RPMI8226 (cell line): ENCODE results near the gene KCNJ12.
"Not testable (repeated sequence)": the region's sequence is repeated elsewhere in the genome, so short reads cannot be mapped to it uniquely, and the experiment has no call there.

Source experiments
- DNase-seq: peaks from one replicate; pipeline ENCODE4 v3.0.0-alpha.2; 2015

Gene KCNJ12

DNA sequence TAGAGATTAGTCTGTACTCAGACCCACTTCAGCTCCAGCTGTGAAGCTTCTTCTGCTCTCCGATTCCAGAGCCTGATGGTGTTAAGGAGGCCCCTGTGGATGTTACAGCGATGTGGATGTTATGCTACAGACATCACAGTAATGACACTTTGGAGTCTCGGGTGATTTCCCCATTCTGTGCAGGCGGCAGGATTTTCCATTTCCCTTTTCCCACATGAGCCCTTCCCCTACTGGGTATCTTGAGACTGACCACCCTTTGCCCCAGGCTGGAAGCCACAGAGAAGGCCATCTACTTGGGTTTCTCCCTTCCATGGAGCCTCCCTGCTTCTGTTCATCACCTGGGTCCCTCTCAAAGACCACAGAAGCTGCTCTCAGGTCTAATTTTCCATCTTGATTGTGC, 78.3 kb downstream of the KCNJ12 start:
- DNase-seq = no peak

DNA sequence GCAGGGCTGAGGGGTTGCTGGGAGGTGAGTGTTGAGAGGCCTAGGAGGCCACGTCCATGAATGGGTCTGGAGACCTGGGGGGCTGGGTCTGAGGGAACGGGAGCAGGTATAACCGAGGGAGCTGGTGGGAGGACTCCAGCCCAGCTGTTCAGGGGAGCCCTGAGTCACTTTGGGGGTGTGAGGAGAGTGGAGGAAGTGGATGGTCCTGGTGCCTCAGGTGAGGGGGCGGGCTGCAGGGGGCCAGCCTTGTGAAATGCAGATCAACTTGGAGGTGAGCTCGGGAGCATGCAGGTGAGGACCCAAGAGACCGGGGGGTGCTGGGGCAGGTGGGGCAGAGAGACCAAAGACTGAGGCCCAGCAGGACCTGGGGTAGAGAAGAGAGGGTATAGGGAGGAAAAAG, 79.6 kb downstream of the KCNJ12 start:
- no peak for DNase-seq

DNA sequence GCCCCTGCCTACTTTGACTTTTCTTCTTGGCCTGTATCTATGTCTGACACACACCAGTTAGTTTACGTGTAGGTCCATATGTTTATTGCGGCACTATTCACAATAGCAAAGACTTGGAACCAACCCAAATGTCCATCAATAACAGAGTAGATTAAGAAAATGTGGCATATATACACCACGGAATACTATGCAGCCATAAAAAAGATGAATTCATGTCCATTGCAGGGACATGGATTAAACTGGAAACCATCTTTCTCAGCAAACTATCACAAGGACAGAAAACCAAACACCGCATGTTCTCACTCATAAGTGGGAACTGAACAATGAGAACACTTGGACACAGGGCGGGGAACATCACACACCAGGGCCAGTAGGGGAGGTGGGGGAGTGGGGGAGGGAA, 80.3 kb downstream of the KCNJ12 start:
- DNase-seq = not testable (repeated sequence)

DNA sequence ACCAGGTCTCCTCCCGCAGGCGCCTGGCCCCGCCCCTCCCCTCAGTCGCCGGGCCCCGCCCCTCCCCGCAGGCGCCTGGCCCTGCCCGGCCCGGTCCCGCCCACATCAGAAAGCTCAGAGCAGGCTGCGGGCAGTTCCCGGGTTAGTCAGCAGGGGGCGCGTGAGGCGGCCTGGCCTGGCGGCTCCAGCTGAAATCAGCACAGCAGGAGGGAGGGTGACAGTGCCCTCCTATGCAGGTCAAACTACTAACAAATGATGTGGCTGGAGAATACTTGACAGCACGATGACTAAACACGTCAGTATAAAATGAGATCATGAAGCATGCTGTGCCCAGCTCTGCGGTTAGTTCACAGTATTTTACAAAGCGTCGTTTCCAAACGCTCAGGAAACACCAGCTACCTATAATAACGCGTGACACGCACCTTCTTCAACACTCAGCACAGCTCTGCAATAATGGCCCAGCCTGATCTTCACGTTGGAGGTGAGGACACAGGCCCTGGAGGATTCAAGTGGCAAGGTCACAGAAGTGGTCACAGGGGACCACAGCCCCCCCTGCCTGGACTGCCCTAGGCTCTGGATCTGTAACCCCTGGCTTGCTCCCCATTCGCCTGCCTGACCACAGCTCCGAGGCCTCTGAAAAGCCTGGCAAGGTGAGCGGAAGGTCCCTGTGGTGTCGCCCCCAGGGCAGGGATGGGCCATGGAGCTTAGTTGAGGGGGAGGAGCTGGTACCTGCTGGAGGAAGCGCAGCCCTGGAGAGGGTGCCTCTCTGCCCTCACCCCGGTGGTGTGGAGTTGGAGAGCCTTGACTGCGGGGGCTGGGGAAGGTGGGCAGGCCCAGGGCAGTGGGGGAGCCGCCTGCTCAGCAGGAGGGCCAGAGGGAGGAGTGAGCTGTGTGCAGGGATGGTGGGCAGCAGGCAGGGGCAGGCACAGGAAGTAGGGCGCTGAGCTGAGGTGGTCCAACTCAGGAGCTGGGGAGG, 81.2 kb downstream of the KCNJ12 start:
- DNase-seq = peak; percentile 76

DNA sequence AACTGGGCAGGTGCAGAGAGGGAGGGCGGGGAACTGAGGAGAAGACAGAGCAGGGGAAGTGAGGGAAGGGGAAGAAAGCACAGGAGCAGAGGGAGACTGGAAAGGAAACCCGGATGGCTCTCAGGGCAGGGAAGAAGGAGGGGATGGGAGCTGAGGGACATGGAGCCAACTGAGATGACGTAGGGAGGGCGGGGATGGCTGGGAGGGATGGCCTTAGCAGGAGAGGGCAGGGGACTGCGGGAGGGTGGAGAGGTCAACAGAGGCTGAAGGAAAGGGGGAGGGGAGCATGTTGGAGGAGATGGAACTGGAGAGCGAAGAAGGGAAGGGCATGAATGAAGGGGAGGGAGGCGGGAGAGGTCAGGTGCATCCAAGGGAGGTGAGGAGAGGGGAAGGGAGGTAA, 81.9 kb downstream of the KCNJ12 start:
- no peak for DNase-seq

DNA sequence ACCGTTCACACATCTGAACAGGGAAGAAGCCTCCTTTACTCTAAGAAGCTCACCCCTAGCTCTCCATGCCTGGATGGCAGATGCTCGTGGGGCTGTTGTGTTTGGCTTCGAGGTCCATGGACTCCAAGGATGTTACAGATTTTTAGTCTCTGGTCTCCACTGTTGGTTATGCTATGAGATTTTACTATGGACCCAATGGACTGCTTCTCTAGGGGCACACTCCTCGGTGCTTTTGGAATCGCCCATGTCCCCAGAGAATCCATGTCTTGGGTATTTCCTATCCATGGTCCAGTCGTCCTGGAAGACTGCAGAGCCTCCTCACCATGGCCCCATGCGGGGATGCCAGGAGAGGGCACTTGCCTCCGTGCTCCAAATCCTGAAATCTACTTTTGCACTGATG, 83.4 kb downstream of the KCNJ12 start:
- DNase-seq = no peak

DNA sequence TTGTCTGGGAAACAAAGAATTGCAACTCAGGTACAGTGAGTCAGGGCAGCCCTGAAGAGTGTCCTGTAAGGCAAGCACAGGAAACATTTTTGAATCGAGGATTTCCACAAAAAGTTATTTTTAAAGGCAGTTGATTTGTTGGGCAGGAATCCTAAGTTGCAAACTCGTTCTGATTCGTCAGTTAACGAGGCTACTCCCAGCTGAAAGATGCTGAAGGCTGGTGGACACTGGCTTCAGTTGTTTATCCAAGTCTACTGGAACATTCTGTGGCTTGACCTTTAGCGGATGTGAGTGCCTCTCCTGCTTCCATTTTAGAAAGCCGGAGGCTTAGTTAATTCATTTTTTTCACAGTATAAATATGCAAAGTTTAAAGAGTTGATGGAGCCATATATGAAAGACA, 84.2 kb downstream of the KCNJ12 start:
- DNase-seq = no peak

DNA sequence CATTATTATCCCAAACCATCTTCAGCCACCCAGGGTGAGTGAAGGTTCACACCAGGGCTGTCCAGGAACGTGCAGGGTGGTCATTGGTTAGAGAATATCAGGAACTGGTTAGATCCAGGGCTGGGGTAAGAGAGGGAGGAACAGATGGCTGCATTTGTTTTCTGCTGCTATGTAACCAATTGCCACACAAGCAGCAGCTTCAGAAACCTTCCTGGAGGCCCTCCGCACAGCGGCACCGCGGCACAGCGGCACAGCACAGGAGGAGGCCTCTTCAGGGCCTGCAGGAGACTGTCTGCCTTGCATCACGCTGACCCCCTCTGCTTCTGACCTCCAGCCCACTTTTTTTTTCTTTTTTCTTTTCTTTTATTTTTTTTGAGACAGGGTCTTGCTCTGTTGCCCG, 86.1 kb downstream of the KCNJ12 start:
- no peak for DNase-seq

DNA sequence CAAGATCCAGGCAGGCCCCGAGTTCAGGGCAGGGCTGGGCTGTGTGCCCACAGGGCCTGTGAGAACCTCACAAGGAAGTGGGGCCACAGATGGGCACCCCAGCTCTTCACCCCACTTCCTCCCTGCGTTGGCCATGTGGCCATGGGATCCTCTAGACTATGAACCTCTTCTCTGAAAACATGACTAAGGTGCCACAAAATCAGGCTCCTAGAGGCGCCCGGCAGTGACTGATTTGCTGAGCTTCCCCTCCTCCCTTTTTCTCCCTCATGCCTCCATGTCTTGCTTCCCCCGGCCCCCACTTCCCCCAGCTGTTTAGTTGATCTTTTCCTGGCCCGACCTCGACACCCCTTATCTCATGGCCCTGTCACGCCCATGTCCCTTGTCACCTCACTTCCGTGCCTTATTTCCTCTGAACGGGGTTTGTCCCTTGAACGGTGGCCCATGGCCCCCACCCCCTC, 87.1 kb downstream of the KCNJ12 start:
- no peak for DNase-seq

DNA sequence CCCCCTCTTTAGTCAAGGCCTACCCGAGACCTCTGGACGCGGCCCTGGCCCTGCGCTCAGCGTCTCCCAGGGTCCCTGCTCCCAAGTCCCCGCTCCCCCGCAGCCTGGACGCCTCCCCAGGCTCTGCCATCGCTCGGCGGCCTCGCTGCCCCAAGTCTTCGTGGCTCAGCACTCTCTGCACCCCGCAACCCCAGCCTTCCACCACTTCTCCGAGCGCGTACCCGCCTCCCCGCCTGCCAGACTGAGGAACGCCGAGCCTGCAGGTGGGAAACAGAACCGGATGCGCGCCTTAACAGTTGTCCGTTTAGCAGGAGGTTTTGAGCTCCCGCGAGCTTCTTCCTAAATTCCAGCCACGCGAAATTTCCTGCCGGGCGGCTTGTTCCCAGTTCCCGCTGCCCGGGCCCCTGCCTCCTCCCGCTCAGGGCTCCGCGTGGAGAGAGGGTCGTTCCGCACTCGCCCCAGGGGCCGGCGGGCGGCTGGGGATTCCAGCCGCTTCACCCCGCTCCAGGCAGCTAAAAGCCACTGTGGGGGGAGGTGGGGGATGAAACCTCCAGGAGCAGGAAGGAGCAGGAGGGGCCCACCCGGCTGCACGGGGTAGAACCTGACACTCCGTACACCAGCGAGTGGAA, 87.7 kb downstream of the KCNJ12 start:
- DNase-seq = no peak

DNA sequence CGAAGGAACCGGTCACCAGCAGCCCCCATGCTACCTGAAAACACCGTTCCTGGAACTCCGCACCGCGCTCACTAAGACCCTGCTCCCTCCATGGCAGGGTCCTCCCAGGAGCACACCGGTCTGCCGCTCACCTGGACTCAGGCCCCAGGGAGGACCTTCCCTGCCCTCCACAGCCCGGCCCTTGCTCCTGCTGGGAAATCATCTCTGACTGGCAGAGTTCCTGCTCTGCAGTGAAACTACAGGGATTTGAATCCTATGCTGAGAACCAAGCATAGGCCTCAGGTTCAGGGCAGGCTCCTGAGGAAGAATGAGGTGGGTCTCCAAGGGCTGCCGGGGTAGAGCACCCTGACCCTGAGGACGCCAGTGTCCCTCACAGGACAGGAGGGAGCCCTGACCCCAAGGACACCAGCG, 88.5 kb downstream of the KCNJ12 start:
- no peak for DNase-seq

DNA sequence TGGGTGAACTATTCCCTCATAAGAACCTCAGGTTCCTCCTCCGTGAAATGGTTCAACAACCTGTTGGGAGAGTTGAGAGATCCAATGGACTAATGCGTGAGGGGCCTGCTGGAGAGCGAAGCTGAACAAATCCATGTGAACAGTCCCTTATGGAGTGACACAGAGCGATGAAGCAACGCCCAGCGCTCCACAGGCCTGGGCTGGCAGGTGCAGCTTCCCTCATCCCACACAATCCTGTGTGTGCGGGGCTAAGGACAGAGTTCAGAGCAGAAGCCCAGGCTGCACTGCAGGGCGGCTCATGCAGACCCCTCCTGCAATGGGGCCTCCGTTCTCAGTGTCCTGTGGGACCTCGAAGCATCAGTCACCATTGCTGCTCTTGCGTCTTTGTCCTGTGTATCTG, 90.4 kb downstream of the KCNJ12 start:
- DNase-seq = no peak

DNA sequence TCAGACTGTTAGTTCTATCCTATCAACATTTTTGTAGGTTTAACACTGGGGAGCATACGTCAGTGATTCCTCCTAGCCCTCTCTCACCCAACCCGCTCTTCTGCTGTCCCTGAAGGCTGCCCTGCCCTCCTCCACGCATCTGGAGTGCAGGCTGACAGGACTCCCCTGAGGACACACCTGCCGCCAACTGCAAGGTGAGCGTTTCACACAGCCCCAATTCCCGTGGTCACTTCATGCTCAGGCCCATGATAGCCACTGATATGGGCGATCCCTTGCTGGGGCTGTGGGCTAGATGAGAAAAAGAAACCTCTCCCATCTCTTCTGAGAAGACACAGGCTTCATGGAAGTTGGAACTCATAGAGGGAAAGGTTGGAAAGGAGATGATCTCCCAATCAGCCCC, 91.0 kb downstream of the KCNJ12 start:
- no peak for DNase-seq

DNA sequence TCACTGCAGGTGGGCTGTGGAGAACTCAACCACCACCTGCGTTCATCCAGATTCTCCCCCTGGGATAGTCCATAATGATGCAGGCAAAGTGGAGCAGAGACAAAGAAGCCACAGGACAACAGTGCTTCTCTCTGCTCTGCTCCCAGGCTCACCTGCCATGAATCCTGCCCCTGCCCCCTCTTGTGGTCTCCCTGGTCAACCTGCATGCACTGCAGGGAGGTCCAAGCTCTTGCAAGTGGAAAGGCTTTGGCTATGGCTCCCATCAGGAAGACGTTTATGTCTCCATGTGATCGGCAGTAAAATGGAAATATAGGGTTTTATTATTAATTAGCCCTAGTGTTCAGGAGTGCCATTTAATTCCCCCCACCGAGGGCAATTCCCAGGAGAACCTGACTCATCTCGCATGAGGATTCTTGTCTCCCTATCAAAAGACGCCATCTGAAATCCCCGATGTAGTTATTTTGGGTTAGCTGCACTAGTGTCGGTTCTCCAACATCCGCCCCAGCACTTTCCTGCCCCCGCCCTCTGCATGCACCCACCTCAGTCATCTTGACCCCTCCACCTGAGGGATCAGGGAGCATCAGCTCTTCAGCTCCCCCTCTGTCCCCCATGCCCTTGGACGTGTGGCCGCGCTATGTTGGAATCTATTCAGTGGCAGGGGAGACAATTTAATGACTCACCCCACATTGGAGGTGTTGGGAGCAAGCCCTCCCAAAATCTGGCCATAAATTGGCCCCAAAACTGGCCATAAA, 91.8 kb downstream of the KCNJ12 start:
- DNase-seq = no peak
